ENCODE results near the gene ERFL. TPM values are rescaled to one million over a fixed set of nuclear protein-coding genes. Genes with fewer than 3 reads are reported as not detected.

The ERFL gene
- not detected for total RNA-seq
- under 1 TPM in 1 of 3 donors, not detected in 2; 0.10 TPM for polyA plus RNA-seq
- long read RNA-seq, donor 1 = 0 reads
- long read RNA-seq, donor 2 = 0 reads
- long read RNA-seq, donor 3 = 0 reads
- long read RNA-seq, donor 4 = 0 reads
- long read RNA-seq, donor 5 = 0 reads
- long read RNA-seq, donor 6 = 0 reads
- long read RNA-seq, donor 7 = 0 reads
- long read RNA-seq, donor 8 = 0 reads
- long read RNA-seq, donor 9 = 0 reads
- long read RNA-seq, donor 10 = 0 reads

- no peak for TF ChIP-seq POLR2A (IDR thresholded peaks at IDR 0.05)
- TF ChIP-seq CTCF (IDR thresholded peaks at IDR 0.05) = no peak
- H3K4me3 ChIP-seq = peak within 1 kb of the TSS in 2 of 4 donors; percentile 6 to 48
- whole genome bisulfite sequencing, 4 donors = 0 to 2% (median 1%) methylated on average over 31 to 49 of the region's 49 CpGs
Measured at GRCh38 chr19:41928221-41928683, at the start of gene ERFL. ERFL (minus strand) TSS chr19:41928449; CDS start chr19:41912919, 15,530 bp downstream.

GRCh38 chr19:41977916-41978315 is 49.7 kb upstream of the ERFL start:
- intact Hi-C loops (cut with DNase I) = no loop called here
- no peaks in the 10 kb centered on the region for H3K9me3 ChIP-seq (replicated peaks in 1 of 3)
- H3K4me1 ChIP-seq (replicated peaks in 1 of 2) = no peaks in the 10 kb centered on the region
- no peaks in the 10 kb centered on the region for H3K27me3 ChIP-seq
- 57 to 79% (median 72%) methylated on average over 1 to 22 of the region's 22 CpGs for WGBS, 4 donors
- TF ChIP-seq CTCF (IDR thresholded peaks at IDR 0.05) (no peak), POLR2A (IDR thresholded peaks at IDR 0.05) (no peak)
- H3K36me3 ChIP-seq (replicated peaks in 1 of 2) = no peaks in the 10 kb centered on the region
- no peak for DNase-seq
- no peak overlapping the region for H3K4me3 ChIP-seq
- no peak overlapping the region for H3K27ac ChIP-seq

More at GRCh38 chr19:41928221-41928683, at the start of gene ERFL:
- H3K27me3 ChIP-seq = peaks cover 85% of the 10 kb centered on the region
- DNase-seq = no peak
- intact Hi-C loops (cut with DNase I) = no loop called here
- H3K36me3 ChIP-seq (replicated peaks in 1 of 2) = no peaks in the 10 kb centered on the region
- no peak within 1 kb of the TSS for H3K27ac ChIP-seq
- peaks cover 0 to 11% of the 10 kb centered on the region in 2 donors for H3K4me1 ChIP-seq (replicated peaks in 1 of 2)
- H3K9me3 ChIP-seq (replicated peaks in 1 of 3) = no peaks in the 10 kb centered on the region

GRCh38 chr19:41974652-41975051 is 46.4 kb upstream of the ERFL start:
- Histone ChIP-seq H3K36me3 (replicated peaks in 1 of 2) (no peaks in the 10 kb centered on the region), H3K4me3 (no peak overlapping the region), H3K27me3 (no peaks in the 10 kb centered on the region), H3K4me1 (replicated peaks in 1 of 2) (no peaks in the 10 kb centered on the region), H3K27ac (no peak overlapping the region), H3K9me3 (replicated peaks in 1 of 3) (no peaks in the 10 kb centered on the region)
- 78 to 83% (median 78%) methylated on average over 5 to 8 of the region's 8 CpGs for WGBS, 4 donors
- DNase-seq = no peak
- TF ChIP-seq CTCF (IDR thresholded peaks at IDR 0.05) = no peak
- intact Hi-C loops (cut with DNase I) = no loop called here

GRCh38 chr19:41971363-41971762 is 43.1 kb upstream of the ERFL start:
- no peak for TF ChIP-seq POLR2A (IDR thresholded peaks at IDR 0.05)
- no peak for TF ChIP-seq CTCF (IDR thresholded peaks at IDR 0.05)
- Histone ChIP-seq H3K27ac (no peak overlapping the region), H3K9me3 (replicated peaks in 1 of 3) (no peaks in the 10 kb centered on the region), H3K36me3 (replicated peaks in 1 of 2) (no peaks in the 10 kb centered on the region), H3K27me3 (no peaks in the 10 kb centered on the region), H3K4me1 (replicated peaks in 1 of 2) (no peaks in the 10 kb centered on the region), H3K4me3 (no peak overlapping the region)
- intact Hi-C loops (cut with DNase I) = no loop called here
- no peak for DNase-seq
- 76 to 90% (median 86%) methylated on average over 8 to 11 of the region's 11 CpGs for WGBS, 4 donors

All from adrenal gland (tissue), 19 donors.